GM23338 (cell line): Measurements from ENCODE around the gene MAST3. TPM values are rescaled to one million over a fixed set of nuclear protein-coding genes. Genes with fewer than 3 reads are reported as not detected.
"Not testable (repeated sequence)": the region's sequence is repeated elsewhere in the genome, so short reads cannot be mapped to it uniquely, and the experiment has no call there.

Experiments used
- ATAC-seq: fragments of 200-7000 bp; cut with Tn5 transposase; 3 replicates; pipeline ENCODE4 v1.9.1; 2020
- DNase-seq: peaks from one replicate; pipeline ENCODE4 v3.0.0-alpha.2; 2015; ENCODE audit warnings: low spot score
- H2AFZ ChIP-seq: fragments of 200-600 bp; sonication (generic); 2 replicates; pipeline ENCODE4 v1.8.0; 2016; ENCODE audit warnings: antibody characterized with exemption, mild to moderate bottlenecking, moderate library complexity
- H3F3A ChIP-seq: fragments of 200-600 bp; sonication (generic); replicated peaks from 2 replicates; pipeline ENCODE4 v1.8.0; 2017; ENCODE audit warnings: antibody characterized with exemption, mixed run types, low read depth
- H3K27ac ChIP-seq: fragments of 200-600 bp; sonication (generic); 2 replicates; pipeline ENCODE4 v1.6.1; 2016; ENCODE audit warnings: low read depth
- H3K27me3 ChIP-seq: fragments of 200-600 bp; sonication (generic); 2 replicates; pipeline ENCODE4 v1.8.0; 2016; ENCODE audit warnings: mild to moderate bottlenecking, mixed run types, moderate library complexity; ENCODE audit not compliant: insufficient read depth
- H3K36me3 ChIP-seq: fragments of 200-600 bp; sonication (generic); 2 replicates; pipeline ENCODE4 v1.8.0; 2016; ENCODE audit warnings: mild to moderate bottlenecking; ENCODE audit not compliant: insufficient read depth
- H3K4me1 ChIP-seq: fragments of 200-600 bp; sonication (generic); 2 replicates; pipeline ENCODE4 v1.8.0; 2016; ENCODE audit warnings: mild to moderate bottlenecking, moderate library complexity; ENCODE audit not compliant: insufficient read depth
- H3K4me2 ChIP-seq: fragments of 200-600 bp; sonication (generic); 2 replicates; pipeline ENCODE4 v1.7.1; 2017; ENCODE audit warnings: mixed run types
- H3K4me3 ChIP-seq: fragments of 200-600 bp; sonication (generic); 2 replicates; pipeline ENCODE4 v1.6.1; 2016; ENCODE audit warnings: mixed run types
- H3K79me2 ChIP-seq: fragments of 200-600 bp; sonication (generic); replicated peaks from 2 replicates; pipeline ENCODE4 v1.8.0; 2017; ENCODE audit warnings: mild to moderate bottlenecking; ENCODE audit not compliant: insufficient read depth
- H3K9me2 ChIP-seq: fragments of 200-600 bp; sonication (generic); 2 replicates; pipeline ENCODE4 v1.8.0; 2017; ENCODE audit not compliant: insufficient read depth
- H4K20me1 ChIP-seq: fragments of 200-600 bp; sonication (generic); replicated peaks from 2 replicates; pipeline ENCODE4 v1.8.0; 2017; ENCODE audit warnings: mild to moderate bottlenecking; ENCODE audit not compliant: insufficient read depth
- H3K27ac Mint-ChIP-seq: 2 replicates; pipeline ENCODE4 v1.8.0; 2020; ENCODE audit warnings: inconsistent platforms, mild to moderate bottlenecking, moderate library complexity, mixed read lengths
- H3K27me3 Mint-ChIP-seq: 3 replicates; pipeline ENCODE4 v1.8.0; 2022; ENCODE audit warnings: low read depth, mild to moderate bottlenecking, moderate library complexity, mixed read lengths, inconsistent platforms; ENCODE audit not compliant: insufficient read depth, poor library complexity
- H3K36me3 Mint-ChIP-seq: 3 replicates; pipeline ENCODE4 v1.8.0; 2021; ENCODE audit warnings: low read depth, mild to moderate bottlenecking, inconsistent platforms, moderate library complexity, mixed read lengths
- H3K4me1 Mint-ChIP-seq: 3 replicates; pipeline ENCODE4 v1.8.0; 2020; ENCODE audit warnings: mild to moderate bottlenecking, inconsistent platforms, mixed read lengths
- H3K4me3 Mint-ChIP-seq: 3 replicates; pipeline ENCODE4 v1.8.0; 2021; ENCODE audit warnings: moderate library complexity, mild to moderate bottlenecking, inconsistent platforms, mixed read lengths
- H3K9me3 Mint-ChIP-seq: 3 replicates; pipeline ENCODE4 v1.8.0; 2020; ENCODE audit warnings: moderate library complexity, mild to moderate bottlenecking, inconsistent platforms, mixed read lengths
- polyA plus RNA-seq: library from polyadenylated mRNA; unstranded; fragments of >200 nt; fragmentation: Nextera tagmentation; extraction: Ambion mirVana; gene quantifications from 2 replicates; pipeline ENCODE4 v1.2.1, GENCODE V29; 2016
- total RNA-seq: library from RNA; depleted of rRNA; stranded (reverse); fragments of >200 nt; shearing (Covaris generic); gene quantifications from 2 replicates; pipeline ENCODE4 v1.2.3, GENCODE V29; 2014
- TF ChIP-seq, protein P1 (sequence below): IDR thresholded peaks from one replicate; pipeline ENCODE4 v1.6.1; 2018; ENCODE audit warnings: antibody characterized with exemption; ENCODE audit not compliant: unreplicated experiment
- TF ChIP-seq, protein P2 (sequence below), 2 experiments: fragments of 200-600 bp in 1 of 2; sonication (generic) in 1 of 2; conservative IDR thresholded peaks; 2 replicates each; pipeline versions ENCODE4 v1.5.1 to v1.6.1; 2016 to 2017; ENCODE audit warnings: antibody characterized with exemption in 2 of 2, low read depth in 2 of 2, mild to moderate bottlenecking in 2 of 2, moderate library complexity in 1 of 2
- TF ChIP-seq, protein P3 (sequence below): IDR thresholded peaks from 2 replicates; pipeline ENCODE4 v1.6.1; 2016; ENCODE audit warnings: antibody characterized with exemption
- TF ChIP-seq, protein P4 (sequence below): fragments of 250-450 bp; sonication (Bioruptor Pico); IDR thresholded peaks from 2 replicates; pipeline ENCODE4 v1.5.0; 2020; ENCODE audit warnings: mild to moderate bottlenecking, moderate library complexity

MAST3 gene
- total and polyA plus RNA-seq, 2 experiments from 2014 or later: 5.6 to 8.8 TPM

DNA sequence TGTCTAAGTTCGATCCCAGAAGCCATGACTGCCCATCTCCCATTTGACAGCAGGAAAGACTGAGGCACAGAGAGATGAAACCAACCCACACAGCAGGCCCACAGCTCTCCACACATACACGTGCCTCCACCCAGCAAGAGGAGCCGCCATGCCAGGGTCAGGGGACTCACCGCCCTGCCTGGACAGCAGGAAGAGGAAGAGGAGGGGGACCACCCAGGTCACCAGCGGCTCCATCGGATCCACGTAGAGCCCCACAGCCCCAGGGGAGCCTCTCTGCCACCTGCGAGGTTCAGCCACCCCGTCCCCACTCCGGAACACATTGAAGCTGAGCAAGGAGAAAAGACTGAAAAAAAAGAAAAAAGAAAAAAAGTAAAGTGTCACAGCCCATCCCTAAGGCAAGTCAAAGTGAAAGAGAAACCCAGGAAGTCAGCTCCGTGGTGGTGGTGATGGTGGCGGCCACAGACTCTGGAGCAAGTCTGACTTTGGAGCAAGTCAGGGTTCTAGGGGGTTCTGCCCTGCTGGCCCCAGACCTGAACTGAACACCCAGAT, 10.9 kb upstream of the MAST3 start, which contains the start of gene IL12RB1:
Gene IL12RB1, minus strand, starts transcription at position 345 of the 549 bp plus-strand sequence. Its CDS starts 111 bp downstream, at position 234.
- Histone ChIP-seq H3K79me2 (no peaks in the 10 kb centered on the region), H4K20me1 (no peaks in the 10 kb centered on the region; the same call in 1 of the 2 replicates), H3F3A (no peaks in the 10 kb centered on the region), H2AFZ (no peak within 1 kb of the TSS; the same call in 1 of the 2 replicates), H3K9me2 (peaks cover 3% of the 10 kb centered on the region; the same call in 1 of the 2 replicates), H3K4me1 (no peaks in the 10 kb centered on the region), H3K27me3 (no peaks in the 10 kb centered on the region), H3K27ac (no peak within 1 kb of the TSS), H3K4me2 (no peak within 1 kb of the TSS), H3K4me3 (no peak within 1 kb of the TSS), H3K36me3 (no peaks in the 10 kb centered on the region)
- no peak within 1 kb of the TSS for H3K27ac Mint-ChIP-seq
- H3K4me3 Mint-ChIP-seq: no peak within 1 kb of the TSS
- H3K4me1 Mint-ChIP-seq: no peaks in the 10 kb centered on the region
- H3K9me3 Mint-ChIP-seq: no peaks in the 10 kb centered on the region; the same call in 2 of the 3 replicates
- DNase-seq (no peak), ATAC-seq (no peak)
- peaks cover 11% of the 10 kb centered on the region for H3K27me3 Mint-ChIP-seq
- TF ChIP-seq, protein P1, sequence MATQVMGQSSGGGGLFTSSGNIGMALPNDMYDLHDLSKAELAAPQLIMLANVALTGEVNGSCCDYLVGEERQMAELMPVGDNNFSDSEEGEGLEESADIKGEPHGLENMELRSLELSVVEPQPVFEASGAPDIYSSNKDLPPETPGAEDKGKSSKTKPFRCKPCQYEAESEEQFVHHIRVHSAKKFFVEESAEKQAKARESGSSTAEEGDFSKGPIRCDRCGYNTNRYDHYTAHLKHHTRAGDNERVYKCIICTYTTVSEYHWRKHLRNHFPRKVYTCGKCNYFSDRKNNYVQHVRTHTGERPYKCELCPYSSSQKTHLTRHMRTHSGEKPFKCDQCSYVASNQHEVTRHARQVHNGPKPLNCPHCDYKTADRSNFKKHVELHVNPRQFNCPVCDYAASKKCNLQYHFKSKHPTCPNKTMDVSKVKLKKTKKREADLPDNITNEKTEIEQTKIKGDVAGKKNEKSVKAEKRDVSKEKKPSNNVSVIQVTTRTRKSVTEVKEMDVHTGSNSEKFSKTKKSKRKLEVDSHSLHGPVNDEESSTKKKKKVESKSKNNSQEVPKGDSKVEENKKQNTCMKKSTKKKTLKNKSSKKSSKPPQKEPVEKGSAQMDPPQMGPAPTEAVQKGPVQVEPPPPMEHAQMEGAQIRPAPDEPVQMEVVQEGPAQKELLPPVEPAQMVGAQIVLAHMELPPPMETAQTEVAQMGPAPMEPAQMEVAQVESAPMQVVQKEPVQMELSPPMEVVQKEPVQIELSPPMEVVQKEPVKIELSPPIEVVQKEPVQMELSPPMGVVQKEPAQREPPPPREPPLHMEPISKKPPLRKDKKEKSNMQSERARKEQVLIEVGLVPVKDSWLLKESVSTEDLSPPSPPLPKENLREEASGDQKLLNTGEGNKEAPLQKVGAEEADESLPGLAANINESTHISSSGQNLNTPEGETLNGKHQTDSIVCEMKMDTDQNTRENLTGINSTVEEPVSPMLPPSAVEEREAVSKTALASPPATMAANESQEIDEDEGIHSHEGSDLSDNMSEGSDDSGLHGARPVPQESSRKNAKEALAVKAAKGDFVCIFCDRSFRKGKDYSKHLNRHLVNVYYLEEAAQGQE: no peak
- TF ChIP-seq, protein P2, sequence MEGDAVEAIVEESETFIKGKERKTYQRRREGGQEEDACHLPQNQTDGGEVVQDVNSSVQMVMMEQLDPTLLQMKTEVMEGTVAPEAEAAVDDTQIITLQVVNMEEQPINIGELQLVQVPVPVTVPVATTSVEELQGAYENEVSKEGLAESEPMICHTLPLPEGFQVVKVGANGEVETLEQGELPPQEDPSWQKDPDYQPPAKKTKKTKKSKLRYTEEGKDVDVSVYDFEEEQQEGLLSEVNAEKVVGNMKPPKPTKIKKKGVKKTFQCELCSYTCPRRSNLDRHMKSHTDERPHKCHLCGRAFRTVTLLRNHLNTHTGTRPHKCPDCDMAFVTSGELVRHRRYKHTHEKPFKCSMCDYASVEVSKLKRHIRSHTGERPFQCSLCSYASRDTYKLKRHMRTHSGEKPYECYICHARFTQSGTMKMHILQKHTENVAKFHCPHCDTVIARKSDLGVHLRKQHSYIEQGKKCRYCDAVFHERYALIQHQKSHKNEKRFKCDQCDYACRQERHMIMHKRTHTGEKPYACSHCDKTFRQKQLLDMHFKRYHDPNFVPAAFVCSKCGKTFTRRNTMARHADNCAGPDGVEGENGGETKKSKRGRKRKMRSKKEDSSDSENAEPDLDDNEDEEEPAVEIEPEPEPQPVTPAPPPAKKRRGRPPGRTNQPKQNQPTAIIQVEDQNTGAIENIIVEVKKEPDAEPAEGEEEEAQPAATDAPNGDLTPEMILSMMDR (conservative IDR thresholded peaks at IDR 0.05; ENCODE audit: low read depth in 2 of 2): no peak
- TF ChIP-seq, protein P3, sequence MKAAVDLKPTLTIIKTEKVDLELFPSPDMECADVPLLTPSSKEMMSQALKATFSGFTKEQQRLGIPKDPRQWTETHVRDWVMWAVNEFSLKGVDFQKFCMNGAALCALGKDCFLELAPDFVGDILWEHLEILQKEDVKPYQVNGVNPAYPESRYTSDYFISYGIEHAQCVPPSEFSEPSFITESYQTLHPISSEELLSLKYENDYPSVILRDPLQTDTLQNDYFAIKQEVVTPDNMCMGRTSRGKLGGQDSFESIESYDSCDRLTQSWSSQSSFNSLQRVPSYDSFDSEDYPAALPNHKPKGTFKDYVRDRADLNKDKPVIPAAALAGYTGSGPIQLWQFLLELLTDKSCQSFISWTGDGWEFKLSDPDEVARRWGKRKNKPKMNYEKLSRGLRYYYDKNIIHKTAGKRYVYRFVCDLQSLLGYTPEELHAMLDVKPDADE: no peak
- TF ChIP-seq, protein P4, sequence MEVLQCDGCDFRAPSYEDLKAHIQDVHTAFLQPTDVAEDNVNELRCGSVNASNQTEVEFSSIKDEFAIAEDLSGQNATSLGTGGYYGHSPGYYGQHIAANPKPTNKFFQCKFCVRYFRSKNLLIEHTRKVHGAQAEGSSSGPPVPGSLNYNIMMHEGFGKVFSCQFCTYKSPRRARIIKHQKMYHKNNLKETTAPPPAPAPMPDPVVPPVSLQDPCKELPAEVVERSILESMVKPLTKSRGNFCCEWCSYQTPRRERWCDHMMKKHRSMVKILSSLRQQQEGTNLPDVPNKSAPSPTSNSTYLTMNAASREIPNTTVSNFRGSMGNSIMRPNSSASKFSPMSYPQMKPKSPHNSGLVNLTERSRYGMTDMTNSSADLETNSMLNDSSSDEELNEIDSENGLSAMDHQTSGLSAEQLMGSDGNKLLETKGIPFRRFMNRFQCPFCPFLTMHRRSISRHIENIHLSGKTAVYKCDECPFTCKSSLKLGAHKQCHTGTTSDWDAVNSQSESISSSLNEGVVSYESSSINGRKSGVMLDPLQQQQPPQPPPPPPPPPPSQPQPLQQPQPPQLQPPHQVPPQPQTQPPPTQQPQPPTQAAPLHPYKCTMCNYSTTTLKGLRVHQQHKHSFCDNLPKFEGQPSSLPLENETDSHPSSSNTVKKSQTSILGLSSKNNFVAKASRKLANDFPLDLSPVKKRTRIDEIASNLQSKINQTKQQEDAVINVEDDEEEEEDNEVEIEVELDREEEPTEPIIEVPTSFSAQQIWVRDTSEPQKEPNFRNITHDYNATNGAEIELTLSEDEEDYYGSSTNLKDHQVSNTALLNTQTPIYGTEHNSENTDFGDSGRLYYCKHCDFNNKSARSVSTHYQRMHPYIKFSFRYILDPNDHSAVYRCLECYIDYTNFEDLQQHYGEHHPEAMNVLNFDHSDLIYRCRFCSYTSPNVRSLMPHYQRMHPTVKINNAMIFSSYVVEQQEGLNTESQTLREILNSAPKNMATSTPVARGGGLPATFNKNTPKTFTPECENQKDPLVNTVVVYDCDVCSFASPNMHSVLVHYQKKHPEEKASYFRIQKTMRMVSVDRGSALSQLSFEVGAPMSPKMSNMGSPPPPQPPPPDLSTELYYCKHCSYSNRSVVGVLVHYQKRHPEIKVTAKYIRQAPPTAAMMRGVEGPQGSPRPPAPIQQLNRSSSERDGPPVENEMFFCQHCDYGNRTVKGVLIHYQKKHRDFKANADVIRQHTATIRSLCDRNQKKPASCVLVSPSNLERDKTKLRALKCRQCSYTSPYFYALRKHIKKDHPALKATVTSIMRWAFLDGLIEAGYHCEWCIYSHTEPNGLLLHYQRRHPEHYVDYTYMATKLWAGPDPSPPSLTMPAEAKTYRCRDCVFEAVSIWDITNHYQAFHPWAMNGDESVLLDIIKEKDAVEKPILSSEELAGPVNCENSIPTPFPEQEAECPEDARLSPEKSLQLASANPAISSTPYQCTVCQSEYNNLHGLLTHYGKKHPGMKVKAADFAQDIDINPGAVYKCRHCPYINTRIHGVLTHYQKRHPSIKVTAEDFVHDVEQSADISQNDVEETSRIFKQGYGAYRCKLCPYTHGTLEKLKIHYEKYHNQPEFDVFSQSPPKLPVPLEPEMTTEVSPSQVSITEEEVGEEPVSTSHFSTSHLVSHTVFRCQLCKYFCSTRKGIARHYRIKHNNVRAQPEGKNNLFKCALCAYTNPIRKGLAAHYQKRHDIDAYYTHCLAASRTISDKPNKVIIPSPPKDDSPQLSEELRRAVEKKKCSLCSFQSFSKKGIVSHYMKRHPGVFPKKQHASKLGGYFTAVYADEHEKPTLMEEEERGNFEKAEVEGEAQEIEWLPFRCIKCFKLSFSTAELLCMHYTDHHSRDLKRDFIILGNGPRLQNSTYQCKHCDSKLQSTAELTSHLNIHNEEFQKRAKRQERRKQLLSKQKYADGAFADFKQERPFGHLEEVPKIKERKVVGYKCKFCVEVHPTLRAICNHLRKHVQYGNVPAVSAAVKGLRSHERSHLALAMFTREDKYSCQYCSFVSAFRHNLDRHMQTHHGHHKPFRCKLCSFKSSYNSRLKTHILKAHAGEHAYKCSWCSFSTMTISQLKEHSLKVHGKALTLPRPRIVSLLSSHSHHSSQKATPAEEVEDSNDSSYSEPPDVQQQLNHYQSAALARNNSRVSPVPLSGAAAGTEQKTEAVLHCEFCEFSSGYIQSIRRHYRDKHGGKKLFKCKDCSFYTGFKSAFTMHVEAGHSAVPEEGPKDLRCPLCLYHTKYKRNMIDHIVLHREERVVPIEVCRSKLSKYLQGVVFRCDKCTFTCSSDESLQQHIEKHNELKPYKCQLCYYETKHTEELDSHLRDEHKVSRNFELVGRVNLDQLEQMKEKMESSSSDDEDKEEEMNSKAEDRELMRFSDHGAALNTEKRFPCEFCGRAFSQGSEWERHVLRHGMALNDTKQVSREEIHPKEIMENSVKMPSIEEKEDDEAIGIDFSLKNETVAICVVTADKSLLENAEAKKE: no peak
- H3K36me3 Mint-ChIP-seq: no peaks in the 10 kb centered on the region; the same call in 2 of the 3 replicates

DNA sequence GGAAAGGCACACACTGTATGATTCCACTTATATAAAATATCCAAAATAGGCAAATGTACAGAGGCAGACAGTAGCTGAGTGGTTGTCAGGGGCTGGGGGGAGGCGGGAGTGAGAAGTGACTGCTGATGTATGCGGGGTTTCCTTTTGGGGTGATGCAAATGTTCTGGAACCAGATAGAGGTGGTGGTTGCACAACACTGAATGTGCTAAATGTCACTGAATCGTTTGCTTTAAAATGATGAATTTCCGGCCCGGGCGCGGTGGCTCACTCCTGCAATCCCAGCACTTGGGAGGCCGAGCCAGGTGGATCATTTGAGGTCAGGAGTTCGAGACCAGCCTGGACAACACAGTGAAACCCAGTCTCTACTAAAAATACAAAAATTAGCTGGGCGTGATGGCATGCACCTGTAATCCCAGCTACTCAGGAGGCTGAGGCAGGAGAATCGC, 8.5 kb upstream of the MAST3 start:
- not testable (repeated sequence) for H3K36me3 Mint-ChIP-seq, H3K9me2 ChIP-seq, H3K27me3 ChIP-seq, ATAC-seq, DNase-seq, H3K9me3 Mint-ChIP-seq, H3K36me3 ChIP-seq, H4K20me1 ChIP-seq, H3K27ac ChIP-seq, H3K4me1 Mint-ChIP-seq, H3K27ac Mint-ChIP-seq, H3K4me1 ChIP-seq, H3K4me2 ChIP-seq, H3K4me3 ChIP-seq, H3F3A ChIP-seq, H3K79me2 ChIP-seq, H3K4me3 Mint-ChIP-seq
- H2AFZ ChIP-seq: 0 out of 2 replicates have a peak overlapping the region, but pooled peaks have one; percentile 23
- H3K27me3 Mint-ChIP-seq: peaks cover 15% of the 10 kb centered on the region
